Spleen (tissue), 11 donors: Measurements from ENCODE around the gene TLCD5. TPM values are rescaled to one million over a fixed set of nuclear protein-coding genes. Genes with fewer than 3 reads are reported as not detected.

Experiments used
- DNase-seq: peaks from one replicate; pipeline ENCODE4 v3.0.0-alpha.2; 2020
- H3K27ac ChIP-seq, 8 donors: fragments of 200-600 bp; sonication (generic) in 7 of 8; 1 replicate in 4 of 8; 2 replicates in 4 of 8; pipeline versions ENCODE4 v1.5.0 to v1.8.0; 2016 to 2021; ENCODE audit warnings: inconsistent platforms in 4 of 8, mild to moderate bottlenecking in 4 of 8, moderate library complexity in 1 of 8
- H3K27me3 ChIP-seq, 7 donors: fragments of 200-600 bp; sonication (generic) in 6 of 7; replicated peaks in 1 of 7; 1 replicate in 4 of 7; 2 replicates in 3 of 7; pipeline versions ENCODE4 v1.5.0 to v1.8.0; 2016 to 2021; ENCODE audit warnings: inconsistent platforms in 3 of 7, mild to moderate bottlenecking in 1 of 7
- H3K36me3 ChIP-seq, 6 donors: fragments of 200-600 bp; sonication (generic) in 5 of 6; 1 replicate in 4 of 6; 2 replicates in 2 of 6; pipeline versions ENCODE4 v1.5.0 to v1.8.0; 2016 to 2021; ENCODE audit warnings: inconsistent platforms in 2 of 6
- H3K4me1 ChIP-seq, 6 donors: fragments of 200-600 bp; sonication (generic) in 5 of 6; 1 replicate in 3 of 6; 2 replicates in 3 of 6; pipeline versions ENCODE4 v1.5.0 to v1.8.0; 2016 to 2021; ENCODE audit warnings: inconsistent platforms in 3 of 6
- H3K4me3 ChIP-seq, 8 donors: fragments of 200-600 bp; sonication (generic) in 7 of 8; 1 replicate in 4 of 8; 2 replicates in 4 of 8; pipeline versions ENCODE4 v1.5.0 to v1.8.0; 2016 to 2021; ENCODE audit warnings: inconsistent platforms in 4 of 8, mild to moderate bottlenecking in 4 of 8, moderate library complexity in 2 of 8
- H3K9me3 ChIP-seq, 8 donors: fragments of 200-600 bp; sonication (generic) in 7 of 8; 1 replicate in 4 of 8; 2 replicates in 4 of 8; pipeline versions ENCODE4 v1.5.0 to v1.8.0; 2016 to 2021; ENCODE audit warnings: inconsistent platforms in 4 of 8
- POLR2A ChIP-seq, 3 donors: fragments of 450-650 bp; IDR thresholded peaks; one replicate each; pipeline ENCODE4 v1.5.1; 2017; ENCODE audit warnings: antibody characterized with exemption in 3 of 3, mild to moderate bottlenecking in 1 of 3
- POLR2AphosphoS5 ChIP-seq, 3 donors: sonication (generic); formaldehyde crosslinking; IDR thresholded peaks; one replicate each; pipeline ENCODE4 v1.5.1; 2017; ENCODE audit warnings: antibody characterized with exemption in 3 of 3
- WGBS, 5 donors: extraction: QIAGEN DNeasy Blood & Tissue Kit in 3 of 5; methylation state at CpG; one replicate each; pipeline versions ENCODE4 v1.1.5 to v1.1.7; 2013 to 2018; 5-methylcytosine and 5-hydroxymethylcytosine counted together
- intact Hi-C: fragments of 100-400 bp; cut with DNase I; formaldehyde crosslinking; loops from one replicate; pipeline ENCODE4 v1.15.0; 2023; ENCODE audit warnings: low total_unique reads
- polyA plus RNA-seq, 3 donors: library from polyadenylated mRNA; stranded (reverse); fragments of 200-250 nt; gene quantifications; one replicate each; pipeline ENCODE4 v1.2.1, GENCODE V29; 2013
- total RNA-seq, 7 donors: library from RNA; depleted of rRNA in 3 of 7; stranded (reverse); fragments of >200 nt in 3 of 7; fragmentation: NEBNext Ultra II Directional in 4 of 7; extraction: Animal tissue kit (Norgen Biotek cat#: 25700) in 4 of 7; gene quantifications; one replicate each; pipeline versions ENCODE4 v1.1.0 to v1.2.1, GENCODE V29; 2016 to 2021
- TF ChIP-seq, protein P1 (sequence below), 11 experiments: fragments of 200-600 bp in 7 of 11; fragments of 450-650 bp in 4 of 11; sonication (generic) in 4 of 11; IDR thresholded peaks in 8 of 11; conservative IDR thresholded peaks in 3 of 11; 1 replicate in 7 of 11; 2 replicates in 4 of 11; pipeline versions ENCODE4 v1.4.0 to v1.8.0; 2016 to 2021; ENCODE audit warnings: antibody characterized with exemption in 11 of 11, inconsistent platforms in 4 of 11, mild to moderate bottlenecking in 1 of 11
- donor health status: healthy with polysubstance abuse.
- donor health status: DM: no; HTN: no; CAD: no; lungs with moderate emphysema.
- donor health status: DM: no; HTN: no; CAD: no.
- donor health status: Bipolar disorder and iron deficiency.
- donor health status: healthy.
- donor health status: DM: no; HTN: no; CAD: no.
- donor health status: DM: yes; HTN: yes; CAD: no.

Gene TLCD5
- total and polyA plus RNA-seq, 10 donors, result 0.93 to 6.6 (median 3.8) TPM

DNA sequence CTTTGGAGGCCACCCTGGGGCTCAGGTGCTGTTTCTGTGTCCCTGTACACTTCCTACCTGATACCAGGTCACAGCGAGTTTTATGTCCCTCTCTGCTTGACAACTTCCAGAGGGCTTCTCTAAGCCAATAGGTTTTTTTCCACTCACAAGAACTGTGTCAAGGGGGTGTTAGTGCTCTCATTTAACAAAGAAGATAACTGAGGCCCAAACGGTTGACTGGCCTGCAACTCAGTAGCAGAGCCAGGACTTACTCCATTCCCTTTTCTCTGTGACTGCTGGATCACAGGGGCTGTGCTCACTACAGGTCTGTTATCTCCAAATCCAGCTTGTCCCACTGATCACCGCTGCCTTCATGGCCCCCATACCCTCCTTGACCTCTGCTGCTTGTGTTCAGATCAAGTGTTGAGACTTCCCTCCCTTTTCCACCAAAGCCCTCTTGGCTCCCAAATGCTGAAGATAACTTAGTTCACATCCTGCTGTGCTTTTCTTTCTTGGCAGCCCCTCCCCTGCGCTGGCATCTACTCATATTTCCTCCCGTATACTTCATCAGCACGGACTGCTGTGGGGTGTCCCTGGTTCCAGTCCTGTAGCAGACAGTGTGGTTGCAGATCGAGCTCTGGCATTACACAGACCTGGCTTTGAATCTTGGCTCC, 43.8 kb upstream of the TLCD5 start:
- H3K9me3 ChIP-seq, result no peaks in the 10 kb centered on the region
- TF ChIP-seq POLR2A (IDR thresholded peaks at IDR 0.05), result no peak
- TF ChIP-seq, protein P1, sequence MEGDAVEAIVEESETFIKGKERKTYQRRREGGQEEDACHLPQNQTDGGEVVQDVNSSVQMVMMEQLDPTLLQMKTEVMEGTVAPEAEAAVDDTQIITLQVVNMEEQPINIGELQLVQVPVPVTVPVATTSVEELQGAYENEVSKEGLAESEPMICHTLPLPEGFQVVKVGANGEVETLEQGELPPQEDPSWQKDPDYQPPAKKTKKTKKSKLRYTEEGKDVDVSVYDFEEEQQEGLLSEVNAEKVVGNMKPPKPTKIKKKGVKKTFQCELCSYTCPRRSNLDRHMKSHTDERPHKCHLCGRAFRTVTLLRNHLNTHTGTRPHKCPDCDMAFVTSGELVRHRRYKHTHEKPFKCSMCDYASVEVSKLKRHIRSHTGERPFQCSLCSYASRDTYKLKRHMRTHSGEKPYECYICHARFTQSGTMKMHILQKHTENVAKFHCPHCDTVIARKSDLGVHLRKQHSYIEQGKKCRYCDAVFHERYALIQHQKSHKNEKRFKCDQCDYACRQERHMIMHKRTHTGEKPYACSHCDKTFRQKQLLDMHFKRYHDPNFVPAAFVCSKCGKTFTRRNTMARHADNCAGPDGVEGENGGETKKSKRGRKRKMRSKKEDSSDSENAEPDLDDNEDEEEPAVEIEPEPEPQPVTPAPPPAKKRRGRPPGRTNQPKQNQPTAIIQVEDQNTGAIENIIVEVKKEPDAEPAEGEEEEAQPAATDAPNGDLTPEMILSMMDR (IDR thresholded peaks at IDR 0.05 in 8 of 11, conservative IDR thresholded peaks at IDR 0.05 in 3 of 11), result no peak
- no peak for TF ChIP-seq POLR2AphosphoS5 (IDR thresholded peaks at IDR 0.05)
- H3K4me1 ChIP-seq, result peaks cover 0 to 8% (median 0%) of the 10 kb centered on the region in 6 donors
- no peak overlapping the region for H3K4me3 ChIP-seq
- no peak overlapping the region for H3K27ac ChIP-seq
- H3K36me3 ChIP-seq, result no peaks in the 10 kb centered on the region
- 45 to 67% (median 63%) methylated on average over 7 of the region's 7 CpGs for WGBS, 5 donors
- intact Hi-C loops, result no loop called here
- H3K27me3 ChIP-seq, result peaks cover 0 to 8% (median 0%) of the 10 kb centered on the region in 7 donors
- DNase-seq, result no peak

DNA sequence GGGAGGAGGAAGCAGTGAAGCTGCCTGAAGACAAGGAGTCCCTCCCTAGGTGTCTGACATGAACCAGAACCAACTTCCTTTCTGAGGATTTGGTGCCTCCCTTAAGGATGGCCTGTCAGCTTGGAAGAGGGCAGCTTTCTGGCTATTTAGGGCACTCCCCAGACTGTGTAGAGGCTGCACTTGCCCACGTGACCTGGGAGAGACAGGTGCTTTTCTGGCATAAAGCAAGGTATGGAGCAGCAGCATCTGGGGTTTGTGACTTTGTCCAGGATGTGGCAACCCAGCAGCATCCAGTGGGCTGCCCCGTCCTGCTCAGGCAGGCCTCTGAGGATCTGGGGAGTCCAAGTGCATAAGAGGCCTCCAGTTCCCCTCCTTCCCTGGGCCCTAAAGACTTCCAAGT, 42.0 kb upstream of the TLCD5 start:
- intact Hi-C loops, result no loop called here
- DNase-seq, result no peak
- no peak for TF ChIP-seq POLR2AphosphoS5 (IDR thresholded peaks at IDR 0.05)
- no peak for TF ChIP-seq POLR2A (IDR thresholded peaks at IDR 0.05)
- TF ChIP-seq, protein P1 (IDR thresholded peaks at IDR 0.05 in 8 of 11, conservative IDR thresholded peaks at IDR 0.05 in 3 of 11), result no peak

DNA sequence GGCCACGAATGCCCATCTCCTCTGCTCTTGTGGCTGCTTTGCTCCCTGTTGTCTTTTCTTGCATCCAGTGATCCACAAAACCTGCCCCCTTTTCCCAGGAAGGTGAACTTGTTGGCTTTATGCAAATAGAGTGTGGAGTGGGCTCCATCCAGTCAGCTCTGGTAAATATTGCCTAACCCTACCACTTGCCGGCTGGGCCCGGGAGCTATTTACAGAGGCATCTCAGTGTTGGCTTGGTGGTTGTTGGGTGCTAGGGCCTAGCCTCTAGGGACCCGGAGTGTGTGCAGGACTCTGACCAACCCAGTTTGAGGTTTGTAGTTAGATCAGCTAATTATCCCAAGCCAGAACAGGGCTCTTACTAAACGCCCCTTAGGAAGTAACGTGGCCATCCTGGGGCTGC, 40.8 kb upstream of the TLCD5 start:
- intact Hi-C loops, result no loop called here
- Histone ChIP-seq H3K4me1 (peaks cover 0 to 8% (median 0%) of the 10 kb centered on the region in 6 donors), H3K4me3 (no peak overlapping the region), H3K27ac (no peak overlapping the region), H3K36me3 (no peaks in the 10 kb centered on the region), H3K9me3 (no peaks in the 10 kb centered on the region), H3K27me3 (peaks cover 0 to 8% (median 0%) of the 10 kb centered on the region in 7 donors)
- 89 to 95% (median 90%) methylated on average over 6 of the region's 6 CpGs for WGBS, 5 donors
- TF ChIP-seq POLR2A (IDR thresholded peaks at IDR 0.05), result no peak
- TF ChIP-seq, protein P1 (IDR thresholded peaks at IDR 0.05 in 8 of 11, conservative IDR thresholded peaks at IDR 0.05 in 3 of 11), result no peak
- TF ChIP-seq POLR2AphosphoS5 (IDR thresholded peaks at IDR 0.05), result no peak
- DNase-seq, result no peak

More for the DNA sequence above, 42.0 kb upstream of the TLCD5 start:
- Histone ChIP-seq H3K4me3 (no peak overlapping the region), H3K27me3 (peaks cover 0 to 8% (median 0%) of the 10 kb centered on the region in 7 donors), H3K4me1 (peaks cover 0 to 8% (median 0%) of the 10 kb centered on the region in 6 donors), H3K27ac (no peak overlapping the region), H3K9me3 (no peaks in the 10 kb centered on the region), H3K36me3 (no peaks in the 10 kb centered on the region)
- WGBS, 5 donors, result 74 to 92% (median 84%) methylated on average over 2 of the region's 2 CpGs

DNA sequence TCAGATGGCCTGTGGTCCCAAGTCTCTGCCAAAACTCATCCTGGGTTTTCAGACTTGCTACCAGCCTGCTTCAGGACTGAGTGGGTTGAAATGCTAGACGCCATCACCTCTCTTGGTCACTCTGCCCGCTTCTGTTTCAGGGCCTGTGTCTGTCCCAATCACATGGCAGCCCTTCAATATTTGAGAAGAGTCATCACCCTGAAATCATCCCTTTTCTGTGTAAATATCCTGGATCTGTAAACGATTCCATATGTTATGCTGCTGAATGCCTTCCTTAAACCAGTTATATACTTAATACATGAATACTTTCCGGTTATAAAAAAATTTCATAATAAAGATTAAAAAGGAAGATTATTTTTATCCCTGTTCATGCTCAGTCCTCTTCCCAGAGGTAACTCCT, 39.8 kb upstream of the TLCD5 start:
- H3K27ac ChIP-seq, result no peak overlapping the region
- peaks cover 0 to 8% (median 0%) of the 10 kb centered on the region in 7 donors for H3K27me3 ChIP-seq
- WGBS, 5 donors, result 86 to 93% (median 90%) methylated on average over 4 of the region's 4 CpGs
- no peak overlapping the region for H3K4me3 ChIP-seq
- TF ChIP-seq, protein P1 (IDR thresholded peaks at IDR 0.05 in 8 of 11, conservative IDR thresholded peaks at IDR 0.05 in 3 of 11), result no peak
- TF ChIP-seq POLR2A (IDR thresholded peaks at IDR 0.05) (no peak), POLR2AphosphoS5 (IDR thresholded peaks at IDR 0.05) (no peak)
- peaks cover 0 to 8% (median 0%) of the 10 kb centered on the region in 6 donors for H3K4me1 ChIP-seq
- DNase-seq, result no peak
- intact Hi-C loops, result no loop called here
- no peaks in the 10 kb centered on the region for H3K9me3 ChIP-seq
- H3K36me3 ChIP-seq, result no peaks in the 10 kb centered on the region
